Measurements from ENCODE around the gene PCDH1. TPM values are rescaled to one million over a fixed set of nuclear protein-coding genes. Genes with fewer than 3 reads are reported as not detected.

Gene PCDH1
- total and polyA plus RNA-seq, 2 of the 8 experiments (the other 6 are each of a cell fraction or from before 2014, with no cell fraction given), result 101 to 102 TPM

GRCh38 chr5:141849415-141850243, 28.6 kb downstream of the PCDH1 start (continued):
- peak in 1 of 2 experiments; percentile 82; a peak in 1 of 3 replicates for TF ChIP-seq EP300 (IDR thresholded peaks at IDR 0.05; ENCODE audit: borderline replicate concordance in 1 of 2, low read depth in 2 of 2, low read length in 2 of 2)
- TF ChIP-seq CREB1 (IDR thresholded peaks at IDR 0.05), result no peak; the same call in 1 of the 2 replicates
- TF ChIP-seq TBP (IDR thresholded peaks at IDR 0.05; ENCODE audit: low read depth, low read length), result no peak; the same call in none of the 2 replicates
- no peak for TF ChIP-seq SRF (IDR thresholded peaks at IDR 0.05; ENCODE audit: low read depth, low read length)
- TF ChIP-seq POU5F1 (IDR thresholded peaks at IDR 0.05; ENCODE audit: low read depth, low read length), result no peak
- TF ChIP-seq RFX5 (IDR thresholded peaks at IDR 0.05; ENCODE audit: borderline replicate concordance, low read depth, low read length), result no peak
- no peak for TF ChIP-seq BRCA1 (IDR thresholded peaks at IDR 0.05; ENCODE audit: low read depth, low read length)
- no peak for TF ChIP-seq RNF2 (IDR thresholded peaks at IDR 0.05; ENCODE audit: borderline replicate concordance, low read depth, low read length, missing control alignments, poor library complexity, severe bottlenecking)
- no peak for TF ChIP-seq HDAC6 (IDR thresholded peaks at IDR 0.05; ENCODE audit: low read depth, low read length)
- TF ChIP-seq TCF12 (IDR thresholded peaks at IDR 0.05; ENCODE audit: low read depth, low read length), result no peak
- TF ChIP-seq SIRT6 (IDR thresholded peaks at IDR 0.05; ENCODE audit: low read length), result no peak
- TF ChIP-seq ASH2L (IDR thresholded peaks at IDR 0.05; ENCODE audit: low read length), result peak; percentile 98
- TF ChIP-seq EZH2 (IDR thresholded peaks at IDR 0.05; ENCODE audit: low read depth, low read length, severe bottlenecking), result no peak
- TF ChIP-seq CHD2 (IDR thresholded peaks at IDR 0.05; ENCODE audit: low read length), result peak; percentile 33
- TF ChIP-seq CEBPB (IDR thresholded peaks at IDR 0.05; ENCODE audit: low read depth, low read length), result no peak
- TF ChIP-seq SP1 (IDR thresholded peaks at IDR 0.05; ENCODE audit: low read depth, low read length), result peak; percentile 95
- no peak for TF ChIP-seq JUN (IDR thresholded peaks at IDR 0.05; ENCODE audit: low read depth, low read length)
- peak; percentile 66 for TF ChIP-seq TAF1 (IDR thresholded peaks at IDR 0.05; ENCODE audit: low read depth, low read length)
- no peak for TF ChIP-seq BCL11A (IDR thresholded peaks at IDR 0.05; ENCODE audit: low read depth in 2 of 2, low read length in 2 of 2)
- TF ChIP-seq KDM5A (IDR thresholded peaks at IDR 0.05; ENCODE audit: low read length), result no peak
- no peak for TF ChIP-seq GABPA (IDR thresholded peaks at IDR 0.05; ENCODE audit: borderline replicate concordance, insufficient read depth, low read length)
- no peak for TF ChIP-seq SAP30 (IDR thresholded peaks at IDR 0.05; ENCODE audit: insufficient read depth, insufficient replicate concordance, low read length)
- peak; percentile 76 for TF ChIP-seq TAF7 (optimal IDR thresholded peaks at IDR 0.05; ENCODE audit: borderline replicate concordance, low read depth, low read length)
- no peak for TF ChIP-seq SUZ12 (IDR thresholded peaks at IDR 0.05; ENCODE audit: low read length)
- TF ChIP-seq RBBP5 (IDR thresholded peaks at IDR 0.05; ENCODE audit: borderline replicate concordance, low read depth, low read length), result peak; percentile 97

Measured in H1 (cell line).